K562 (cell line): Measurements from ENCODE around the gene BZW2. TPM values are rescaled to one million over a fixed set of nuclear protein-coding genes. Genes with fewer than 3 reads are reported as not detected.

Experiments used
- CCAR2 ChIP-seq: fragments of 200-400 bp; formaldehyde crosslinking; IDR thresholded peaks from 2 replicates; pipeline ENCODE4 v1.6.1; 2017; ENCODE audit warnings: mild to moderate bottlenecking, low read depth, low read length
- EHMT2 ChIP-seq: fragments of 450-650 bp; IDR thresholded peaks from 2 replicates; pipeline ENCODE4 v1.6.1; 2018; ENCODE audit warnings: antibody characterized with exemption
- ERF ChIP-seq: fragments of 450-650 bp; formaldehyde crosslinking; IDR thresholded peaks from 2 replicates; pipeline ENCODE4 v1.4.0; 2020; ENCODE audit warnings: mild to moderate bottlenecking, mixed read lengths
- ESRRB ChIP-seq: fragments of 250-450 bp; sonication (Bioruptor Pico); IDR thresholded peaks from 2 replicates; pipeline ENCODE4 v1.5.0; 2020; ENCODE audit warnings: mild to moderate bottlenecking, moderate library complexity, borderline replicate concordance
- HMG20B ChIP-seq: fragments of 250-450 bp; sonication (Bioruptor Pico); IDR thresholded peaks from 2 replicates; pipeline ENCODE4 v1.5.0; 2021; ENCODE audit warnings: mild to moderate bottlenecking
- KDM5B ChIP-seq: fragments of 200-600 bp; sonication (generic); IDR thresholded peaks from 2 replicates; pipeline ENCODE4 v1.6.1; 2012; ENCODE audit warnings: low read depth, mild to moderate bottlenecking, moderate library complexity, low read length, control low read depth, inconsistent platforms; ENCODE audit not compliant: insufficient replicate concordance
- MECOM ChIP-seq: fragments of 250-450 bp; sonication (Bioruptor Pico); IDR thresholded peaks from 2 replicates; pipeline ENCODE4 v1.8.0; 2022; ENCODE audit warnings: inconsistent platforms
- NCOR1 ChIP-seq: fragments of 450-650 bp; IDR thresholded peaks from 2 replicates; pipeline ENCODE4 v1.6.1; 2016; ENCODE audit warnings: mild to moderate bottlenecking, moderate library complexity
- NR1H2 ChIP-seq: sonication (generic); formaldehyde crosslinking; IDR thresholded peaks from 2 replicates; pipeline ENCODE4 v1.4.0; 2020; ENCODE audit warnings: mild to moderate bottlenecking, missing genetic modification reagents
- PHF21A ChIP-seq: fragments of 450-650 bp; IDR thresholded peaks from 2 replicates; pipeline ENCODE4 v1.6.1; 2017; ENCODE audit warnings: low read depth, borderline replicate concordance
- PML ChIP-seq: IDR thresholded peaks from 2 replicates; pipeline ENCODE4 v1.6.1; 2012; ENCODE audit warnings: low read length, inconsistent platforms
- RNF219 ChIP-seq: fragments of 250-450 bp; sonication (Bioruptor Pico); IDR thresholded peaks from 2 replicates; pipeline ENCODE4 v1.5.0; 2022; ENCODE audit warnings: mild to moderate bottlenecking
- SMC3 ChIP-seq: conservative IDR thresholded peaks from 2 replicates; pipeline ENCODE4 v1.6.1; 2011; ENCODE audit warnings: low read depth, low read length, improper control_type of control experiment; ENCODE audit not compliant: insufficient read depth
- SRF ChIP-seq, 2 experiments: fragments of 250-450, 450-650 bp in 1 of 2; sonication (Bioruptor Pico) in 1 of 2; sonication (generic) in 1 of 2; formaldehyde crosslinking; IDR thresholded peaks; 2 replicates each; pipeline versions ENCODE4 v1.5.0 to v1.5.1; 2020 to 2022; ENCODE audit warnings: mild to moderate bottlenecking in 1 of 2, missing genetic modification reagents in 1 of 2
- TAF9B ChIP-seq: fragments of 450-650 bp; IDR thresholded peaks from 2 replicates; pipeline ENCODE4 v1.6.1; 2018; ENCODE audit warnings: mild to moderate bottlenecking; ENCODE audit not compliant: partially characterized antibody
- TRIM28 ChIP-seq: fragments of 450-650 bp; IDR thresholded peaks from 2 replicates; pipeline ENCODE4 v1.6.1; 2017
- ZEB2 ChIP-seq: fragments of 450-650 bp; IDR thresholded peaks from 2 replicates; pipeline ENCODE4 v1.6.1; 2016
- ZNF146 ChIP-seq: IDR thresholded peaks from one replicate; pipeline ENCODE4 v1.6.1; 2018; ENCODE audit warnings: missing compliant biosample characterization; ENCODE audit not compliant: unreplicated experiment
- ZNF395 ChIP-seq: fragments of 200-800 bp; sonication (Bioruptor generic); IDR thresholded peaks from 2 replicates; pipeline ENCODE4 v1.6.1; 2017; ENCODE audit warnings: missing genetic modification characterization, missing compliant biosample characterization
- ZNF57 ChIP-seq: fragments of 450-650 bp; formaldehyde crosslinking; IDR thresholded peaks from 2 replicates; pipeline ENCODE4 v1.4.0; 2020; ENCODE audit warnings: mild to moderate bottlenecking, moderate library complexity
- ZNF589 ChIP-seq: fragments of 200-800 bp; sonication (Bioruptor generic); IDR thresholded peaks from 2 replicates; pipeline ENCODE4 v1.6.1; 2016; ENCODE audit warnings: low read depth, missing genetic modification characterization, missing compliant biosample characterization
- ZNF75A ChIP-seq: fragments of 450-650 bp; formaldehyde crosslinking; IDR thresholded peaks from 2 replicates; pipeline ENCODE4 v1.4.0; 2020; ENCODE audit warnings: mild to moderate bottlenecking
- polyA plus RNA-seq, 8 experiments: library from polyadenylated mRNA; depleted of rRNA in 4 of 8; stranded (reverse) in 5 of 8; unstranded in 3 of 8; fragments of >200 nt; fragmentation: Nextera tagmentation in 2 of 8; fragmentation: Illumina TruSeq in 1 of 8; extraction: Ambion mirVana in 2 of 8; extraction: Trizol in 1 of 8; gene quantifications; 2 replicates each; pipeline versions ENCODE4 v1.2.1 to v1.2.3, GENCODE V29; 2011 to 2014; ENCODE audit warnings: inconsistent platforms in 1 of 8, missing spikeins in 1 of 8
- total RNA-seq, 7 experiments: library from RNA; depleted of rRNA in 6 of 7; stranded (reverse); fragments of >200 nt in 6 of 7; fragmentation: Illumina TruSeq in 2 of 7; extraction: Trizol in 2 of 7; gene quantifications; 2 replicates each; pipeline versions ENCODE4 v1.2.1 to v1.2.3, GENCODE V29; 2011 to 2021; ENCODE audit warnings: low replicate concordance in 1 of 7
- TF ChIP-seq, protein P1 (sequence below): conservative IDR thresholded peaks from 2 replicates; pipeline ENCODE4 v1.6.1; 2011; ENCODE audit warnings: low read depth, mild to moderate bottlenecking, low read length; ENCODE audit not compliant: control insufficient read depth
- TF ChIP-seq, protein P2 (sequence below): sonication (generic); formaldehyde crosslinking; IDR thresholded peaks from 2 replicates; pipeline ENCODE4 v1.8.0; 2022; ENCODE audit warnings: missing genetic modification reagents, mild to moderate bottlenecking, borderline replicate concordance

BZW2 gene
- total and polyA plus RNA-seq, 9 of the 15 experiments (the other 6 are each of a cell fraction or from before 2014, with no cell fraction given), result 140 to 316 (median 173) TPM

- TF ChIP-seq PML, result no peak; the same call in 1 of the 2 replicates
- TF ChIP-seq, protein P1, sequence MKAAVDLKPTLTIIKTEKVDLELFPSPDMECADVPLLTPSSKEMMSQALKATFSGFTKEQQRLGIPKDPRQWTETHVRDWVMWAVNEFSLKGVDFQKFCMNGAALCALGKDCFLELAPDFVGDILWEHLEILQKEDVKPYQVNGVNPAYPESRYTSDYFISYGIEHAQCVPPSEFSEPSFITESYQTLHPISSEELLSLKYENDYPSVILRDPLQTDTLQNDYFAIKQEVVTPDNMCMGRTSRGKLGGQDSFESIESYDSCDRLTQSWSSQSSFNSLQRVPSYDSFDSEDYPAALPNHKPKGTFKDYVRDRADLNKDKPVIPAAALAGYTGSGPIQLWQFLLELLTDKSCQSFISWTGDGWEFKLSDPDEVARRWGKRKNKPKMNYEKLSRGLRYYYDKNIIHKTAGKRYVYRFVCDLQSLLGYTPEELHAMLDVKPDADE, result no peak
- no peak for TF ChIP-seq SMC3
- TF ChIP-seq ZNF146, result no peak
- 0 out of 2 replicates have a peak, but pooled peaks have one; percentile 46 for TF ChIP-seq EHMT2
- no peak for TF ChIP-seq ZEB2
- TF ChIP-seq ERF, result no peak
- 0 out of 2 replicates have a peak, but pooled peaks have one; percentile 63 for TF ChIP-seq RNF219 (CRISPR knock-in tag)
- TF ChIP-seq NCOR1, result no peak
- TF ChIP-seq ZNF57, result no peak
- peak; percentile 40; the same call in 1 of the 2 replicates for TF ChIP-seq ZNF75A (CRISPR knock-in tag)
- no peak for TF ChIP-seq KDM5B
- peak; percentile 83 for TF ChIP-seq MECOM
- TF ChIP-seq TAF9B, result no peak
- TF ChIP-seq TRIM28, result no peak
- no peak for TF ChIP-seq SRF (CRISPR knock-in tag; IDR thresholded peaks at IDR 0.05)
- TF ChIP-seq NR1H2 (CRISPR knock-in tag), result no peak
- peak; percentile 94 for TF ChIP-seq ZNF589 (CRISPR knock-in tag)
- no peak for TF ChIP-seq ESRRB (CRISPR knock-in tag)
- no peak for TF ChIP-seq CCAR2
- TF ChIP-seq PHF21A, result no peak
- peak; percentile 87; the same call in 1 of the 2 replicates for TF ChIP-seq ZNF395 (CRISPR knock-in tag)
- no peak for TF ChIP-seq HMG20B (CRISPR knock-in tag)
- TF ChIP-seq, protein P2, sequence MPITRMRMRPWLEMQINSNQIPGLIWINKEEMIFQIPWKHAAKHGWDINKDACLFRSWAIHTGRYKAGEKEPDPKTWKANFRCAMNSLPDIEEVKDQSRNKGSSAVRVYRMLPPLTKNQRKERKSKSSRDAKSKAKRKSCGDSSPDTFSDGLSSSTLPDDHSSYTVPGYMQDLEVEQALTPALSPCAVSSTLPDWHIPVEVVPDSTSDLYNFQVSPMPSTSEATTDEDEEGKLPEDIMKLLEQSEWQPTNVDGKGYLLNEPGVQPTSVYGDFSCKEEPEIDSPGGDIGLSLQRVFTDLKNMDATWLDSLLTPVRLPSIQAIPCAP (CRISPR knock-in tag), result no peak
Observed at GRCh38 chr7:16668049-16668858, 22.3 kb downstream of the BZW2 start (continued).
